ENCODE measurements around the gene EXPH5.

DNA sequence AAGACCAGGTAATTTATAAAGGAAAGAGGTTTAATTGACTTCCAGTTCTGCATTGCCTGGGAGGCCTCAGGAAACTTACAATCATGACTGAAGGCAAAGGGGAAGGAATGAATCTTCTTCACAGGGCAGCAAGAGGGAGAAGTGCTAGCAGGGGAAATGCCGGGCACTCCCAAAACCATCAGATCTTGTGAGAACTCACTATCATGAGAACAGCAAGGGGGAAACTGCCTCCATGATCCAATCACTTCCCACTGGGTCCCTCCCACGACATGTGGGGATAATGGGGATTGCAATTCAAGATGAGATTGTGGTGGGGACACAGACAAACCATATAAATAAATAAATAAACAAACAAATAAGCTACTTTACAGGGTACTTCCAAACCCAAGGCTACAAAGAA is 28.8 kb upstream of the EXPH5 start:
- TF ChIP-seq, protein P1, sequence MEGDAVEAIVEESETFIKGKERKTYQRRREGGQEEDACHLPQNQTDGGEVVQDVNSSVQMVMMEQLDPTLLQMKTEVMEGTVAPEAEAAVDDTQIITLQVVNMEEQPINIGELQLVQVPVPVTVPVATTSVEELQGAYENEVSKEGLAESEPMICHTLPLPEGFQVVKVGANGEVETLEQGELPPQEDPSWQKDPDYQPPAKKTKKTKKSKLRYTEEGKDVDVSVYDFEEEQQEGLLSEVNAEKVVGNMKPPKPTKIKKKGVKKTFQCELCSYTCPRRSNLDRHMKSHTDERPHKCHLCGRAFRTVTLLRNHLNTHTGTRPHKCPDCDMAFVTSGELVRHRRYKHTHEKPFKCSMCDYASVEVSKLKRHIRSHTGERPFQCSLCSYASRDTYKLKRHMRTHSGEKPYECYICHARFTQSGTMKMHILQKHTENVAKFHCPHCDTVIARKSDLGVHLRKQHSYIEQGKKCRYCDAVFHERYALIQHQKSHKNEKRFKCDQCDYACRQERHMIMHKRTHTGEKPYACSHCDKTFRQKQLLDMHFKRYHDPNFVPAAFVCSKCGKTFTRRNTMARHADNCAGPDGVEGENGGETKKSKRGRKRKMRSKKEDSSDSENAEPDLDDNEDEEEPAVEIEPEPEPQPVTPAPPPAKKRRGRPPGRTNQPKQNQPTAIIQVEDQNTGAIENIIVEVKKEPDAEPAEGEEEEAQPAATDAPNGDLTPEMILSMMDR (IDR thresholded peaks at IDR 0.05) = no peak
- TF ChIP-seq EP300 (IDR thresholded peaks at IDR 0.05) = no peak
- no peak for TF ChIP-seq POLR2A (IDR thresholded peaks at IDR 0.05)
